Middle frontal gyrus (tissue), 1 donor: ENCODE results near the gene PRSS22.

ENCODE experiments used
- DNase-seq: peaks from one replicate; pipeline ENCODE4 v3.0.0-alpha.2; 2015; ENCODE audit warnings: low spot score; ENCODE audit errors: extremely low spot score

The PRSS22 gene

GRCh38 chr16:2881783-2882649 is 24.0 kb upstream of the PRSS22 start:
- DNase-seq = no peak

- DNase-seq = no peak
Observed at GRCh38 chr16:2879854-2880508, 22.0 kb upstream of the PRSS22 start.

GRCh38 chr16:2874912-2875362 is 17.0 kb upstream of the PRSS22 start:
- peak; percentile 67 for DNase-seq

- no peak for DNase-seq
Observed at GRCh38 chr16:2874032-2874911, 16.3 kb upstream of the PRSS22 start.

- DNase-seq = no peak
Observed at GRCh38 chr16:2871926-2872325, 14.0 kb upstream of the PRSS22 start.

GRCh38 chr16:2867987-2868789 is 10.2 kb upstream of the PRSS22 start:
- DNase-seq = peak; percentile 82

GRCh38 chr16:2867661-2867986 is 9.7 kb upstream of the PRSS22 start:
- no peak for DNase-seq

GRCh38 chr16:2866431-2866830 is 8.5 kb upstream of the PRSS22 start:
- no peak for DNase-seq

GRCh38 chr16:2865651-2866050 is 7.7 kb upstream of the PRSS22 start:
- DNase-seq = no peak

- no peak for DNase-seq
Observed at GRCh38 chr16:2860826-2861567, 3.0 kb upstream of the PRSS22 start.

GRCh38 chr16:2859686-2860265 is 1.8 kb upstream of the PRSS22 start:
- DNase-seq = no peak

- DNase-seq = no peak
Observed at GRCh38 chr16:2858245-2859025, 465 bp upstream of the PRSS22 start.

- no peak for DNase-seq
Observed at GRCh38 chr16:2856686-2857450, 1.1 kb downstream of the PRSS22 start.

GRCh38 chr16:2856061-2856670 is 1.8 kb downstream of the PRSS22 start:
- DNase-seq = no peak

- DNase-seq = no peak
Observed at GRCh38 chr16:2855536-2855935, 2.4 kb downstream of the PRSS22 start.

GRCh38 chr16:2854700-2855309 is 3.2 kb downstream of the PRSS22 start:
- DNase-seq = no peak

GRCh38 chr16:2853531-2854073 is 4.4 kb downstream of the PRSS22 start:
- no peak for DNase-seq
